ENCODE results near the gene CEP295NL. TPM values are rescaled to one million over a fixed set of nuclear protein-coding genes. Genes with fewer than 3 reads are reported as not detected.

The CEP295NL gene
- total RNA-seq, 1 experiment from 2014 or later, result 1.5 TPM

- Histone ChIP-seq H3K4me3 (ENCODE audit: low read depth, low read length, poor library complexity, severe bottlenecking) (peak overlapping the region; percentile 70), H3K9me3 (ENCODE audit: low read depth, low read length, poor library complexity, severe bottlenecking) (no peaks in the 10 kb centered on the region), H3K27me3 (replicated peaks; ENCODE audit: insufficient read depth, low read depth, low read length, poor library complexity) (no peaks in the 10 kb centered on the region), H3K4me1 (ENCODE audit: insufficient read depth, low read length, poor library complexity, severe bottlenecking) (peaks cover 16% of the 10 kb centered on the region), H3K36me3 (ENCODE audit: insufficient read depth, low read length, poor library complexity, severe bottlenecking) (no peaks in the 10 kb centered on the region), H3K27ac (ENCODE audit: low read depth, low read length, poor library complexity, severe bottlenecking) (peak overlapping the region; percentile 77)
- TF ChIP-seq CTCF (conservative IDR thresholded peaks at IDR 0.05; ENCODE audit: low read depth, low read length), result no peak
- no peak for TF ChIP-seq EZH2 (IDR thresholded peaks at IDR 0.05; ENCODE audit: borderline replicate concordance, low read depth, low read length, poor library complexity, severe bottlenecking)
- ChIA-PET POLR2A (ENCODE audit: low non-redundant PET) (interaction anchor here (0.7 kb wide), 1 partner anchor 464 kb away, joined by 4 read pairs; no protein-coding TSS in a partner anchor), CTCF (interaction anchor here (0.7 kb wide), 1 partner anchor 17 kb away, joined by 3 read pairs; no protein-coding TSS in a partner anchor)
- peak; percentile 39 for DNase-seq (ENCODE audit: low spot score)
- intact Hi-C loops (cut with micrococcal nuclease; ENCODE audit: unreplicated experiment), result no loop called here
- no TSS peak for BruUV-seq (replicated peaks)
Measured at GRCh38 chr17:78925662-78926555, 22.9 kb upstream of the CEP295NL start.

GRCh38 chr17:78925234-78925633, 22.2 kb upstream of the CEP295NL start, which contains the start of gene TIMP2:
Gene TIMP2, minus strand, starts transcription at chr17:78925387. Its CDS starts 299 bp downstream, at chr17:78925088.
- Histone ChIP-seq H3K27ac (ENCODE audit: low read depth, low read length, poor library complexity, severe bottlenecking) (peak within 1 kb of the TSS; percentile 77), H3K9me3 (ENCODE audit: low read depth, low read length, poor library complexity, severe bottlenecking) (no peaks in the 10 kb centered on the region), H3K27me3 (replicated peaks; ENCODE audit: insufficient read depth, low read depth, low read length, poor library complexity) (no peaks in the 10 kb centered on the region), H3K4me3 (ENCODE audit: low read depth, low read length, poor library complexity, severe bottlenecking) (peak within 1 kb of the TSS; percentile 70), H3K4me1 (ENCODE audit: insufficient read depth, low read length, poor library complexity, severe bottlenecking) (peaks cover 16% of the 10 kb centered on the region), H3K36me3 (ENCODE audit: insufficient read depth, low read length, poor library complexity, severe bottlenecking) (no peaks in the 10 kb centered on the region)
- POLR2A ChIA-PET (ENCODE audit: low non-redundant PET), result interaction anchor here (0.7 kb wide), 1 partner anchor 464 kb away, joined by 4 read pairs; no protein-coding TSS in a partner anchor
- BruUV-seq (replicated peaks), result no TSS peak
- intact Hi-C loops (cut with micrococcal nuclease; ENCODE audit: unreplicated experiment), result no loop called here
- peak; percentile 91 for DNase-seq (ENCODE audit: low spot score)
- CTCF ChIA-PET, result no interaction called here
- TF ChIP-seq EZH2 (IDR thresholded peaks at IDR 0.05; ENCODE audit: borderline replicate concordance, low read depth, low read length, poor library complexity, severe bottlenecking) (no peak), CTCF (conservative IDR thresholded peaks at IDR 0.05; ENCODE audit: low read depth, low read length) (no peak)

- H3K27ac ChIP-seq (ENCODE audit: low read depth, low read length, poor library complexity, severe bottlenecking), result peak overlapping the region; percentile 30
Measured at GRCh38 chr17:78924481-78925151, 21.6 kb upstream of the CEP295NL start.

More at GRCh38 chr17:78924481-78925151, 21.6 kb upstream of the CEP295NL start:
- Histone ChIP-seq H3K27me3 (replicated peaks; ENCODE audit: insufficient read depth, low read depth, low read length, poor library complexity) (no peaks in the 10 kb centered on the region), H3K4me3 (ENCODE audit: low read depth, low read length, poor library complexity, severe bottlenecking) (peak overlapping the region; percentile 70), H3K9me3 (ENCODE audit: low read depth, low read length, poor library complexity, severe bottlenecking) (no peaks in the 10 kb centered on the region), H3K4me1 (ENCODE audit: insufficient read depth, low read length, poor library complexity, severe bottlenecking) (peaks cover 16% of the 10 kb centered on the region), H3K36me3 (ENCODE audit: insufficient read depth, low read length, poor library complexity, severe bottlenecking) (no peaks in the 10 kb centered on the region)
- POLR2A ChIA-PET (ENCODE audit: low non-redundant PET), result no interaction called here
- CTCF ChIA-PET, result no interaction called here
- intact Hi-C loops (cut with micrococcal nuclease; ENCODE audit: unreplicated experiment), result no loop called here
- no peak for TF ChIP-seq EZH2 (IDR thresholded peaks at IDR 0.05; ENCODE audit: borderline replicate concordance, low read depth, low read length, poor library complexity, severe bottlenecking)
- TF ChIP-seq CTCF (conservative IDR thresholded peaks at IDR 0.05; ENCODE audit: low read depth, low read length), result no peak
- BruUV-seq (replicated peaks), result no TSS peak
- DNase-seq (ENCODE audit: low spot score), result peak; percentile 26
